Measurements from ENCODE around the gene FAM13A. TPM values are rescaled to one million over a fixed set of nuclear protein-coding genes. Genes with fewer than 3 reads are reported as not detected.

The FAM13A gene
- total and polyA plus RNA-seq, 10 of the 15 experiments (the other 5 are each of a cell fraction or from before 2014, with no cell fraction given): 0.05 to 1.8 (median 0.27) TPM; not detected in 1

DNA sequence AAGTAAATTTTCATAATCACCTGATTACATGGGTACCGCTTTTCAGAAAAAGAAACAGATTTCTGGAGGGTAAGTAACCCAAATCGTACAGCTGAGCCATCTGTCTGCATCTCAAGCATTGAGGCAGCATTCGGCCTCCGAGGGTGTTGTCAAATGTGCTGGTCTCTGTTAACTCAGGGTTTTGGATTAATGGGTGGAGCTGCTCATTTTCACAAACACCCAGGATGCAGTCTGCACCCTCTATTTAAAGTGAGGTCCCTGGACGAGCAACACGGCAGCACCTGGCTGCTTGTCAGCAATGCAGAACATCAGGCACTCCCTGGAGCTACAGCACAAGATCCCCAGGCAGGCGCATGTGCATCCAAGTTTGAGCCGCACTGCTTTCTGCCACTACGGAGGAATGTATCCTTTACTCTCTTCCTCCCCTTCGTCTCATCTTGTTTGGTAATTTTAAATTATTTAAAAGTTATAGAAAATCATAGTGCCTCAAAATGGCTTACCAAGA lies 334.7 kb downstream of the FAM13A start (continued):
- TF ChIP-seq, protein P1, sequence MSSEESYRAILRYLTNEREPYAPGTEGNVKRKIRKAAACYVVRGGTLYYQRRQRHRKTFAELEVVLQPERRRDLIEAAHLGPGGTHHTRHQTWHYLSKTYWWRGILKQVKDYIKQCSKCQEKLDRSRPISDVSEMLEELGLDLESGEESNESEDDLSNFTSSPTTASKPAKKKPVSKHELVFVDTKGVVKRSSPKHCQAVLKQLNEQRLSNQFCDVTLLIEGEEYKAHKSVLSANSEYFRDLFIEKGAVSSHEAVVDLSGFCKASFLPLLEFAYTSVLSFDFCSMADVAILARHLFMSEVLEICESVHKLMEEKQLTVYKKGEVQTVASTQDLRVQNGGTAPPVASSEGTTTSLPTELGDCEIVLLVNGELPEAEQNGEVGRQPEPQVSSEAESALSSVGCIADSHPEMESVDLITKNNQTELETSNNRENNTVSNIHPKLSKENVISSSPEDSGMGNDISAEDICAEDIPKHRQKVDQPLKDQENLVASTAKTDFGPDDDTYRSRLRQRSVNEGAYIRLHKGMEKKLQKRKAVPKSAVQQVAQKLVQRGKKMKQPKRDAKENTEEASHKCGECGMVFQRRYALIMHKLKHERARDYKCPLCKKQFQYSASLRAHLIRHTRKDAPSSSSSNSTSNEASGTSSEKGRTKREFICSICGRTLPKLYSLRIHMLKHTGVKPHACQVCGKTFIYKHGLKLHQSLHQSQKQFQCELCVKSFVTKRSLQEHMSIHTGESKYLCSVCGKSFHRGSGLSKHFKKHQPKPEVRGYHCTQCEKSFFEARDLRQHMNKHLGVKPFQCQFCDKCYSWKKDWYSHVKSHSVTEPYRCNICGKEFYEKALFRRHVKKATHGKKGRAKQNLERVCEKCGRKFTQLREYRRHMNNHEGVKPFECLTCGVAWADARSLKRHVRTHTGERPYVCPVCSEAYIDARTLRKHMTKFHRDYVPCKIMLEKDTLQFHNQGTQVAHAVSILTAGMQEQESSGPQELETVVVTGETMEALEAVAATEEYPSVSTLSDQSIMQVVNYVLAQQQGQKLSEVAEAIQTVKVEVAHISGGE (CRISPR knock-in tag; IDR thresholded peaks at IDR 0.05): no peak
- TF ChIP-seq, protein P2, sequence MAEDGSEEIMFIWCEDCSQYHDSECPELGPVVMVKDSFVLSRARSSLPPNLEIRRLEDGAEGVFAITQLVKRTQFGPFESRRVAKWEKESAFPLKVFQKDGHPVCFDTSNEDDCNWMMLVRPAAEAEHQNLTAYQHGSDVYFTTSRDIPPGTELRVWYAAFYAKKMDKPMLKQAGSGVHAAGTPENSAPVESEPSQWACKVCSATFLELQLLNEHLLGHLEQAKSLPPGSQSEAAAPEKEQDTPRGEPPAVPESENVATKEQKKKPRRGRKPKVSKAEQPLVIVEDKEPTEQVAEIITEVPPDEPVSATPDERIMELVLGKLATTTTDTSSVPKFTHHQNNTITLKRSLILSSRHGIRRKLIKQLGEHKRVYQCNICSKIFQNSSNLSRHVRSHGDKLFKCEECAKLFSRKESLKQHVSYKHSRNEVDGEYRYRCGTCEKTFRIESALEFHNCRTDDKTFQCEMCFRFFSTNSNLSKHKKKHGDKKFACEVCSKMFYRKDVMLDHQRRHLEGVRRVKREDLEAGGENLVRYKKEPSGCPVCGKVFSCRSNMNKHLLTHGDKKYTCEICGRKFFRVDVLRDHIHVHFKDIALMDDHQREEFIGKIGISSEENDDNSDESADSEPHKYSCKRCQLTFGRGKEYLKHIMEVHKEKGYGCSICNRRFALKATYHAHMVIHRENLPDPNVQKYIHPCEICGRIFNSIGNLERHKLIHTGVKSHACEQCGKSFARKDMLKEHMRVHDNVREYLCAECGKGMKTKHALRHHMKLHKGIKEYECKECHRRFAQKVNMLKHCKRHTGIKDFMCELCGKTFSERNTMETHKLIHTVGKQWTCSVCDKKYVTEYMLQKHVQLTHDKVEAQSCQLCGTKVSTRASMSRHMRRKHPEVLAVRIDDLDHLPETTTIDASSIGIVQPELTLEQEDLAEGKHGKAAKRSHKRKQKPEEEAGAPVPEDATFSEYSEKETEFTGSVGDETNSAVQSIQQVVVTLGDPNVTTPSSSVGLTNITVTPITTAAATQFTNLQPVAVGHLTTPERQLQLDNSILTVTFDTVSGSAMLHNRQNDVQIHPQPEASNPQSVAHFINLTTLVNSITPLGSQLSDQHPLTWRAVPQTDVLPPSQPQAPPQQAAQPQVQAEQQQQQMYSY (CRISPR knock-in tag; IDR thresholded peaks at IDR 0.05): no peak

Data from GM12878 (cell line).